Mesothelial cell of epicardium (in vitro differentiated cells): Measurements from ENCODE around the gene ULK4. TPM values are rescaled to one million over a fixed set of nuclear protein-coding genes. Genes with fewer than 3 reads are reported as not detected.
A peak's percentile ranks its signal among the peaks of the same experiment; 100 is the strongest.

Experiments
- DNase-seq, 2 experiments: peaks; one replicate each; pipeline ENCODE4 v3.0.0; 2021; ENCODE audit warnings: low spot score in 2 of 2; ENCODE audit not compliant: unreplicated experiment in 2 of 2
- H3K27ac Mint-ChIP-seq: 2 replicates; pipeline ENCODE4 v1.8.0; 2021; ENCODE audit warnings: mixed read lengths
- H3K27me3 Mint-ChIP-seq: 2 replicates; pipeline ENCODE4 v1.8.0; 2021; ENCODE audit warnings: low read depth, mixed read lengths
- H3K36me3 Mint-ChIP-seq: 2 replicates; pipeline ENCODE4 v1.8.0; 2021; ENCODE audit warnings: mixed read lengths
- H3K4me1 Mint-ChIP-seq: 2 replicates; pipeline ENCODE4 v1.8.0; 2021; ENCODE audit warnings: mixed read lengths
- H3K4me3 Mint-ChIP-seq: 2 replicates; pipeline ENCODE4 v1.8.0; 2021; ENCODE audit warnings: mild to moderate bottlenecking, moderate library complexity, mixed read lengths
- H3K9me3 Mint-ChIP-seq: 2 replicates; pipeline ENCODE4 v1.8.0; 2021; ENCODE audit warnings: mixed read lengths
- total RNA-seq: library from RNA; stranded (reverse); gene quantifications from 3 replicates; pipeline ENCODE4 v1.2.1, GENCODE V29; 2021
- TF ChIP-seq, protein P1 (sequence below): fragments of 200-600 bp; sonication (generic); IDR thresholded peaks from one replicate; pipeline ENCODE4 v1.5.0; 2021; ENCODE audit warnings: antibody characterized with exemption; ENCODE audit not compliant: unreplicated experiment

The ULK4 gene
- total RNA-seq, 1 donor from 2014 or later: 10.7 TPM

GRCh38 chr3:41223691-41224090 is 738.2 kb downstream of the ULK4 start:
- H3K9me3 Mint-ChIP-seq: peaks cover 10% of the 10 kb centered on the region
- no peak overlapping the region for H3K4me3 Mint-ChIP-seq
- no peak overlapping the region for H3K27ac Mint-ChIP-seq
- DNase-seq: no peak
- peaks cover 31% of the 10 kb centered on the region for H3K4me1 Mint-ChIP-seq
- H3K36me3 Mint-ChIP-seq: peaks cover 35% of the 10 kb centered on the region
- TF ChIP-seq, protein P1, sequence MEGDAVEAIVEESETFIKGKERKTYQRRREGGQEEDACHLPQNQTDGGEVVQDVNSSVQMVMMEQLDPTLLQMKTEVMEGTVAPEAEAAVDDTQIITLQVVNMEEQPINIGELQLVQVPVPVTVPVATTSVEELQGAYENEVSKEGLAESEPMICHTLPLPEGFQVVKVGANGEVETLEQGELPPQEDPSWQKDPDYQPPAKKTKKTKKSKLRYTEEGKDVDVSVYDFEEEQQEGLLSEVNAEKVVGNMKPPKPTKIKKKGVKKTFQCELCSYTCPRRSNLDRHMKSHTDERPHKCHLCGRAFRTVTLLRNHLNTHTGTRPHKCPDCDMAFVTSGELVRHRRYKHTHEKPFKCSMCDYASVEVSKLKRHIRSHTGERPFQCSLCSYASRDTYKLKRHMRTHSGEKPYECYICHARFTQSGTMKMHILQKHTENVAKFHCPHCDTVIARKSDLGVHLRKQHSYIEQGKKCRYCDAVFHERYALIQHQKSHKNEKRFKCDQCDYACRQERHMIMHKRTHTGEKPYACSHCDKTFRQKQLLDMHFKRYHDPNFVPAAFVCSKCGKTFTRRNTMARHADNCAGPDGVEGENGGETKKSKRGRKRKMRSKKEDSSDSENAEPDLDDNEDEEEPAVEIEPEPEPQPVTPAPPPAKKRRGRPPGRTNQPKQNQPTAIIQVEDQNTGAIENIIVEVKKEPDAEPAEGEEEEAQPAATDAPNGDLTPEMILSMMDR: no peak
- H3K27me3 Mint-ChIP-seq: no peaks in the 10 kb centered on the region

- no peak overlapping the region for H3K4me3 Mint-ChIP-seq
- no peak for DNase-seq
- TF ChIP-seq, protein P1: no peak
- H3K9me3 Mint-ChIP-seq: peaks cover 7% of the 10 kb centered on the region
- peaks cover 29% of the 10 kb centered on the region for H3K36me3 Mint-ChIP-seq
- no peaks in the 10 kb centered on the region for H3K27me3 Mint-ChIP-seq
- no peak overlapping the region for H3K27ac Mint-ChIP-seq
- peaks cover 35% of the 10 kb centered on the region for H3K4me1 Mint-ChIP-seq
These were observed 738.8 kb downstream of the ULK4 start for GRCh38 chr3:41223078-41223477.

DNA sequence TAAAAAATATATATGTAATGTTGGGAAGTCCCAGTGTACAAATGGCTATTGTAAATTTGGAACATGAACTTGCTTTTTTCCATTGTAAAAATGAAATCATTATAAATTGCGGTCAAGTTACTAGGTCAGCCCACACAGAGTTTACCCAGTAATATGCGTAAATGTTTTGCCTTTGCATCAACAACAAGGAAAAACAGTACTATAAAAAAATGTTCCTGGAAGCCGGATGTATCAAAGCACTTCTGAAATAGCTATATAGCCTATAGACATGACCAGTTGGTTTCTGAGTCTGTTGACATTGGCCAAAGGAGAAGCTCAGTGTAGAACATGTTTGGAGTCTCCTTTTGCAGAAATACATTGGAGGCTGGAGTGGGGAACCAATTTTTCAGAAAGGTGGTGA is 739.4 kb downstream of the ULK4 start:
- DNase-seq: no peak
- H3K4me1 Mint-ChIP-seq: peaks cover 38% of the 10 kb centered on the region
- H3K36me3 Mint-ChIP-seq: peaks cover 24% of the 10 kb centered on the region
- H3K27me3 Mint-ChIP-seq: no peaks in the 10 kb centered on the region
- TF ChIP-seq, protein P1: no peak
- no peak overlapping the region for H3K4me3 Mint-ChIP-seq
- peaks cover 1% of the 10 kb centered on the region for H3K9me3 Mint-ChIP-seq
- H3K27ac Mint-ChIP-seq: no peak overlapping the region

DNA sequence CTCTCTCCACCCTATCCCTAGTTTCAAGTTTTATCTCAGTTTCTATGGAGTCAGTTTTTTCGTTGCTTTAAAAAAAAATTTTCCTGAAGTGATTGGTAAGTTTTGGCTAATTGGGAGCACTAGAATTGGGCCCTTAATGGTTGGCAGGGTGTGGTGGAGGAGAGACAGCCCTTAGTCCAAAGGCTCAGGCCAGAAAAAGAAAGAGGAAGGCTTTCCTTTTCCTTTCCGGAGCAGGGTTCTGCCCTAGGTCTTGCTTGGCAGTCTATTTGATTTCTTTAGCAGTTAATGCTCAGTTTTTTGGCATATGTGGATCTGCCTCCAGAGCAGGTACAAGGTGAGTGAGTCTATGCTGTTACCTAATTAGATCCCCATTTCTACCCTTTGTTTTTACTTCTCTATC is 739.9 kb downstream of the ULK4 start:
- H3K4me3 Mint-ChIP-seq: no peak overlapping the region
- H3K36me3 Mint-ChIP-seq: peaks cover 20% of the 10 kb centered on the region
- no peak for DNase-seq
- TF ChIP-seq, protein P1: no peak
- H3K27me3 Mint-ChIP-seq: no peaks in the 10 kb centered on the region
- no peak overlapping the region for H3K27ac Mint-ChIP-seq
- peaks cover 43% of the 10 kb centered on the region for H3K4me1 Mint-ChIP-seq
- no peaks in the 10 kb centered on the region for H3K9me3 Mint-ChIP-seq

DNA sequence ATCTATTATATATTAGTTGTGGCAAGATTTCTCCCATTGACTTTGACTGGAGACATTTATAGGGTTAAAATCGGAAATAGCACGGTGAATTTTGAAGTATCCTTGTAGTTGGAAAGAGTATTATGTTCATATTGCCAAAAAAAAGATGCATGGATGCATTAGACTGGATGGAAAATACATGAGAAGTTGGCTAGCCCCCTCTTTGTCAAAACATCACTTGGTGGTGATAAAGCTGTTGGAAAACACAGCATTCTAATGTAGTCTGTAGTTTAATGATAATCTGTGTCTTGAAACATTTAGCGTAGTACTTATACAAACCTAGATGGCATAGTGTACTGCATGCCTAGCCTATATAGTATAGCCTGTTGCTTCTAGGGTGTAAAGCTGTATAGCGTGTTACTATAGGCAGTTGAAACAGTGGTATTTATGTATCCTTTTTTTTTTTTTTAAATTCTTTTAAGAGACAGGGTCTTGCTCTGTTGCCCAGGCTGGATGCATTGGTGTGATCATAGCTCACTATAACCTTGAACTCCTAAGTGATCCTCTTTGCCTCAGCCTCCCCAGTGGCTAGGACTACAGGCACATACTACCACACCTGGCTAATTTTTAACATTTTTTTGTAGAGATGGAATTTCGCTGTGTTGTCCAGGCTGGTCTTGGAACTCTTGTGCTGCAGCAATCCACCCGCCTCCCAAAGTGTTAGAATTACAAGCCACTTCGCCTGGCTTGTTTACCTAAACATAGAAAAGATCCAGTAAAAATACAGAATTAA is 740.8 kb downstream of the ULK4 start:
- Mint-ChIP-seq H3K27ac (peak overlapping the region; percentile 22), H3K4me3 (no peak overlapping the region), H3K4me1 (peaks cover 48% of the 10 kb centered on the region), H3K36me3 (peaks cover 12% of the 10 kb centered on the region), H3K9me3 (no peaks in the 10 kb centered on the region), H3K27me3 (no peaks in the 10 kb centered on the region)
- DNase-seq: no peak
- TF ChIP-seq, protein P1: no peak
